Measurements from ENCODE around the gene APBA1. TPM values are rescaled to one million over a fixed set of nuclear protein-coding genes. Genes with fewer than 3 reads are reported as not detected.

APBA1 gene
- total RNA-seq, 1 donor from 2014 or later: 8.7 TPM

GRCh38 chr9:69429281-69429680 is 242.9 kb downstream of the APBA1 start:
- no peak for TF ChIP-seq CTCF (IDR thresholded peaks at IDR 0.05)
- no peak overlapping the region for H3K4me3 ChIP-seq
- DNase-seq (ENCODE audit: low spot score in 2 of 2): no peak
- intact Hi-C loops (cut with DNase I): no loop called here
- H3K27ac ChIP-seq: no peak overlapping the region
- no peaks in the 10 kb centered on the region for H3K9me3 ChIP-seq
- H3K27me3 ChIP-seq: no peaks in the 10 kb centered on the region
- no peaks in the 10 kb centered on the region for H3K4me1 ChIP-seq
- peaks cover 0 to 8% of the 10 kb centered on the region in 2 donors for H3K36me3 ChIP-seq

- intact Hi-C loops (cut with DNase I): no loop called here
- no peaks in the 10 kb centered on the region for H3K27me3 ChIP-seq
- H3K9me3 ChIP-seq: no peaks in the 10 kb centered on the region
- H3K27ac ChIP-seq: no peak overlapping the region
- no peaks in the 10 kb centered on the region for H3K4me1 ChIP-seq
- no peak for TF ChIP-seq CTCF (IDR thresholded peaks at IDR 0.05)
- DNase-seq (ENCODE audit: low spot score in 2 of 2): no peak
- H3K4me3 ChIP-seq: no peak overlapping the region
- H3K36me3 ChIP-seq: peaks cover 0 to 8% of the 10 kb centered on the region in 2 donors
Measured at GRCh38 chr9:69428017-69428785, 244.0 kb downstream of the APBA1 start.

GRCh38 chr9:69427286-69427685 is 244.9 kb downstream of the APBA1 start:
- no peak overlapping the region for H3K4me3 ChIP-seq
- intact Hi-C loops (cut with DNase I): no loop called here
- no peak for TF ChIP-seq CTCF (IDR thresholded peaks at IDR 0.05)
- no peak for DNase-seq (ENCODE audit: low spot score in 2 of 2)
- no peak overlapping the region for H3K27ac ChIP-seq
- no peaks in the 10 kb centered on the region for H3K9me3 ChIP-seq
- H3K27me3 ChIP-seq: no peaks in the 10 kb centered on the region
- H3K4me1 ChIP-seq: no peaks in the 10 kb centered on the region
- peaks cover 0 to 5% of the 10 kb centered on the region in 2 donors for H3K36me3 ChIP-seq

- Histone ChIP-seq H3K36me3 (no peaks in the 10 kb centered on the region), H3K27me3 (no peaks in the 10 kb centered on the region), H3K27ac (no peak overlapping the region), H3K4me3 (no peak overlapping the region), H3K9me3 (no peaks in the 10 kb centered on the region), H3K4me1 (no peaks in the 10 kb centered on the region)
- intact Hi-C loops (cut with DNase I): no loop called here
- TF ChIP-seq CTCF (IDR thresholded peaks at IDR 0.05): no peak
- no peak for DNase-seq (ENCODE audit: low spot score in 2 of 2)
Measured at GRCh38 chr9:69425136-69425801, 246.9 kb downstream of the APBA1 start.

- H3K36me3 ChIP-seq: no peaks in the 10 kb centered on the region
- H3K27ac ChIP-seq: no peak overlapping the region
- peak; percentile 63 to 88 (median 67) for TF ChIP-seq CTCF (IDR thresholded peaks at IDR 0.05)
- no peaks in the 10 kb centered on the region for H3K27me3 ChIP-seq
- no peaks in the 10 kb centered on the region for H3K9me3 ChIP-seq
- H3K4me1 ChIP-seq: no peaks in the 10 kb centered on the region
- no peak for DNase-seq (ENCODE audit: low spot score in 2 of 2)
- H3K4me3 ChIP-seq: no peak overlapping the region
- intact Hi-C loops (cut with DNase I): loop anchor here (2.0 to 5.0 kb wide), 3 partner anchors 127 to 497 kb away; no protein-coding TSS in a partner anchor
Measured at GRCh38 chr9:69421908-69422801, 250.0 kb downstream of the APBA1 start.

Measured in ascending aorta (tissue), 2 donors.